NCI-H146 (cell line): Measurements from ENCODE around the gene COX7A2.
A peak's percentile ranks its signal among the peaks of the same experiment; 100 is the strongest.

Source experiments
- DNase-seq: peaks from one replicate; lab custom pipeline; 2025; lab: John Stamatoyannopoulos, UW

COX7A2 gene

GRCh38 chr6:75243333-75244062 is at the start of gene COX7A2:
Gene COX7A2, minus strand, starts transcription at chr6:75243801. Its CDS starts 67 bp downstream, at chr6:75243734.
- DNase-seq = peak; percentile 99

DNA sequence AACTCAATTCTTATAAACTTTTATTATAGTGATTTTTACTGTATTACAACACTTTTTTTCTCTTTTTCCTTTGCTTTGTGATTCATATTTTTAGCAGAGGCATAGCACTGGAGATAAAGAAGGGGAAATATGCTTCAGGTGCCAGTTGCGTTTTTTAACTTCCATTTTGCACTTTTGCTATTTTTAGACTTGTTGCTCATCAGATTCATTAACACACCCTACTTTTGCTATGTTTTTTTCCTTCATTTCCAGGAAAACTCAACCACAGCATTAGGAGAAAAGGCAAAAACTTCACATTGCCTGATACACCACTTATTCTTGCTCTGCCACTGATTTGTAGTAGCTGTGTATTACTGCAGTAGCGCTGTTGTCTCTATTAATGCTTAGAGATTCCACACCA is 49.0 kb upstream of the COX7A2 start:
- DNase-seq = no peak

- DNase-seq = no peak
These were observed 48.1 kb upstream of the COX7A2 start for GRCh38 chr6:75291744-75292143.

DNA sequence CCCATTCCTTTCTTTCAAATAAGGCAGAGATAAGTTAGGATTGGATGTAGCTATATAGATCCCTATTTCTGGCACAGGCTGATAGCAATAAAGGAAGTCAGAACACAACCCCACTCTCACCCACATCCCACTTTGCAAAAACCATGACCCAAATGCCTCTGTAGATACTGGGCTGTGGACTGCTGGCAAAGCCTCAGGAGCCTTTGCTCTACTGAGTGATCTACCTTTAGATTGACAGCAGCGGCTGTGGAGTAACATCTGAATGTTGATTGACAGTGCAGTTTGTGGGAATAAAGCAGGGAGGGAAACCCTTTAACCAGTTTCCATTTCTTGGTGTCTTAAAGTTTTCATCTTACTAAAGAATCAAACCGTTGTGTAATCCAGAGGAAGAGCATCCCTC is 47.7 kb upstream of the COX7A2 start:
- DNase-seq = no peak

DNA sequence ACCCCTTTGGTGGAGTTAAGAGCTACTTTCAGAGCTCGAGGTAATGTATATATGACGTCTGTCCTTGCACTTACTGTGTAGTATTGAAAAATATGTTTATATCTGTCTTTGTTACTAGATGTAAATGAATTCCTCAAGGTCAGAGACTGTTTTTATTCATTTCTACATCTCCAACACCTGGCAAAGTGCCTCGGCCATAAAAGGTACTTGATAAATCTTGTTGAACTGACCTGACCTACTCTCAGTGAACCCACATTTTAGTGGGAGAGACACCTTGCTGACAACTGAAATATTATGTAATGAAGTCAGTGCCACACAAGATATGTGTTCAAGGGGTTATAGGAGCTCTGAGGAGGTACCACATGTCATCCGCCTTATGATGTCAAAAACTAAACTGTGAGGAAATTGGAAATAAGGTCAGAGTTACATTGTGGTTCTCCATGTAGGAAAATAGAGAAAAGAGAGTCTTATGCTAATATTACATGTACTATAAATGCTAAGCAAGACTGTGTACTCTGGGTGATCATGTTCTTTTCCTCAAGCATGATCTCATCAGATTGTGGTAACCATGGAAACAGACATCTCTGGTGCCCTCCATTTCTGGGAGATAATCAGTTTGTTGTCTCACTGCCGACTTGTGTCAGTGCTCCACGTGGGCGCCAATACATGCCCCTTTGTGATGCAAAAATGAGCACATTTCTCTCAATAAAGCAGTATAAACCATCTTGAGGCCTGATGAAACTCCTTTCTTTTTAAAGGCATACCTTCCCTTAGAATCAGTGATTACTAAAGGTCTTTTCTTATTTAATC is 46.7 kb upstream of the COX7A2 start:
- peak; percentile 26 for DNase-seq

DNA sequence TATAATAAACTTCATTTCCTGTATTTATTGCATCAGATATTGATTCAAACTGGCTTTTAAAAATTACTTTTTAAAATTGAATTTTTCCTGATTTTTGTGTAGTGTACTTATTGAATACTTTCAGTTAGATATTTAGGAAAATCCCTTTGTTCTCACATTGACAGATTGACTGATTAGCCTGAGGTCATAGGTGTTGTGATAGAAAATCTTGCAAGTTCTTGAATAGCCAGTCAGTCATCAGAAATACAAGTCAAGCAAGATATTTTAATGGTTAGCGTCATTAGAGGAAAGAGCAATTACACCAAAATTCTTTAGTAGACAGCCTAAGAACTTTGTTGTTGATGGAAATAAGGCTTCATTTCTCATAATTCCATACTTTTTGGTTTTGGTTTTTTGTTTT is 44.4 kb upstream of the COX7A2 start:
- no peak for DNase-seq

DNA sequence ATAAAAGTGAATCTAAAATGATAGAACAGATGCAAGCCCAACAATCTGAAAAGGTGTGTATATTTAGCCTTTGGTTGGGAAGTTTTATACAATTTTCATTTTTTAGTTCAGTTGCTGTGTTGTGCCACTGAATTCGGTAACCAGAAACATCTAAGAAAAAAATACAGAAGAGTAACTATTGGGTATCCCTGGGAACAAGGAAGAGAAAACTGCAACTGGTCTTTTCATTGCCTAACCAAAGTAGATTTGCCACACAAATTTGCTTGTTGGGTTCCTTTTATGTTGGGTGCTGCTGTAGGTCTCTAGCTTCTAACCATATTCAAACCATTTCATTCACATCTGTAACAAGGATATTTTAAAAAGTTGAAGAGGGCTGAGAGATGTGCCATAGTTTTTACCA is 43.8 kb upstream of the COX7A2 start:
- no peak for DNase-seq

- no peak for DNase-seq
These were observed 43.4 kb upstream of the COX7A2 start for GRCh38 chr6:75286955-75287354.

GRCh38 chr6:75285283-75285639 is 41.7 kb upstream of the COX7A2 start:
- DNase-seq = no peak

GRCh38 chr6:75284632-75285282 is 41.2 kb upstream of the COX7A2 start, which contains the start of gene TMEM30A:
Gene TMEM30A, minus strand, starts transcription at chr6:75284792. Its CDS starts 154 bp downstream, at chr6:75284638.
- DNase-seq = peak; percentile 100

DNA sequence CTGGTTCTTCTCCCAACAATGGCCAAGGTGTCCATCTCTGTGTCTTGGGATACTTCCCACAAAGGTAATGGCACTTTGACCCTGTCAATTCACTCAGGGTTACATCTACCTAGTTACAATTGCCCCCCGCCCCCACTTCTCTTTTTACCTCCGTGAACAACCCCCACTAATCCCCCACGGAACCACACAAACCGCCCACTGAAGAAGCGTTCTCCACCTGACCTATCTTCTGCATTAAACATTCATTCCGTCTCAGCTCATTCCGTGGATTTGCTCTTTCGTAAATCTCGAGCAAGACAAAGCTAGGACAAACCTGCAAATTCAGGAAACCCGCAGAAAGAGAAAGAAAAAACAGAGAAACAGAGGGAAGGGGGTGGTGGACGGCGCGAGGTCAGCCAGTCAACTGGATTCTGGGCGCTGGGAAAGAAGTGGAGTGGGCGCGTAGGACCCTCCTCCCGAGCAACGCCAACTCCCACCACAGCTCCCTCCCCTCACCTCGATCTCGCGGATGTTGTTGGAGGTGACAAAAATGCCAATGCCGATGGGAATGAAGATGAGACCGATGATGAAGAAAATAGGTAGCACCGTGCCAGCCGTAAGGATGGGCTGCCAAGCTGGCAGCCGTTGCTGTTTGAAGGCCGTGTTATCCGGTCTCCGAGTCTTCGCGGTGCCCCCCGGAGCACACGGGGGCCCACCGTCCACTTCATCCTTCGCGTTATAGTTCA is 40.5 kb upstream of the COX7A2 start:
- DNase-seq = peak; percentile 66

- no peak for DNase-seq
These were observed 39.1 kb upstream of the COX7A2 start for GRCh38 chr6:75282706-75283105.

DNA sequence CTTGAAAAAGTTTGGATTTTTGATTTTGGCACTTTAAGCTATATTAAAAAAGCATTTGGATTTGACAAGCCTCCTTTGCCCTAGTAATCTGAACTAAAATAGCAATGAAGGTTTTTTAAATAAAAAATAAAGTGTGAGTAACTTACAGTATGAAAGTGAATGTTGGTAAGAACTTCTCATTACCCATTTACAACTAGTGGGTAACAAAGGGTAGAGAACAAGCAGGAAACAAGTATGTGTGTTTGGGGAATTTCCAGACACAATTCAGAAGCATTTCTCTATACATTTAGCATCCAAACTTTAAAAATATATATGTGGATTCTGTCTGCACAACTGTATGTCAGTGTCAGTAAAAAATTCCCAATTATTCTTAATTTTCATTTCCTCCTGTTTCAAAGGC is 38.1 kb upstream of the COX7A2 start:
- DNase-seq = no peak

GRCh38 chr6:75280131-75280855 is 36.7 kb upstream of the COX7A2 start:
- no peak for DNase-seq

DNA sequence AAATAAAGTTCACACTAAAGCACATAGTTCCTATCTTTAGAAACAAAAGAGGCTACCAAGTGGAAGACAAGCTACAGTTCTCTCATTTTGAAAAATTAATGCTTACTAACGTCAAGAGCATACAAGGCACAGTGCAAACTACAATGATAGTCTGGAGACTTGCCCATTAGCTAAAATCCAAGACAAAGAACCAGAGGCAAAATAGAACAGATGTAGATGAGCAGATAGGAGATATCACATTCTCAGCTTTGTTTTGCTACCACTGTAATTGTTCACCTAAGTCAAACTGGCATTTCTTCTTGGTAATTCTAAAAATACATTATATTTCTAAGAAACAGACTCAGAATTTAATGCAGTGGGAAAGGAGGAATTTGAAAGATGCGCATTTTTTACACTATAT is 35.8 kb upstream of the COX7A2 start:
- DNase-seq = no peak

GRCh38 chr6:75278474-75279077 is 35.0 kb upstream of the COX7A2 start:
- DNase-seq = no peak

GRCh38 chr6:75275067-75275466 is 31.5 kb upstream of the COX7A2 start:
- no peak for DNase-seq

DNA sequence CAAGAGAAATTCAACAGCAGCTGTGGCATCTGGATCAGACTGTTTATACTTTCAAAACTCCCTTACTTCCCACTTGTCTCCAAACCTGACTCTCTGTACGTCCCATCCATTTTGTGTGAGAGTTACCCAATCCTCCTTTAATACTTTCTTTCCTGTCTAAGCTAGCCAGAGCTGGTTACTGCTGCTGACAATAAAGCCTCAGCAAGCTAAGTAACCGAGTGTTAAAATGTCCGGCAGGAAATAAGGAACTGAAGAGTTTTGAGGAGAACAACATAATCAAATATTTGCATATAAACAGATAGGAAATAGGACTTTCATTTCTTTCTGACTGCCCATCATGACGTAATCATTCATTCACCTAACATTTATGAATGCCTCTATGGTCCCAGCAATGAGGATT is 29.4 kb upstream of the COX7A2 start:
- no peak for DNase-seq

- no peak for DNase-seq
These were observed 28.7 kb upstream of the COX7A2 start for GRCh38 chr6:75272145-75272840.

DNA sequence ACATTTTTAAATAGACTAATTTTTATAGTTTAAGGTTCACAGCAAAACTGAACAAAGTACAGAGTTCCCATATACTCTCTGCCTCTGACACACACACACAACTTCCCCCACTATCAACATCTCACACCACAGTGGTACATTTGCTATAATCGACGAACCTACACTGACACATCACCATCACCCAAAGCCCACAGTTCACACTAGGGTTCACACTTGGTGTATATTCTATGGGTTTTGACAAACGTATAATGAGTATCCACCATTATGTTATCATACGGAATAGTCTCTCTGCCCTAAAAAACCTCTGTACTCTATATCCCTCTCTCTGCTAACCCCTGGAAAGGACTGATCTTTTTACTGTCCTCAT is 25.4 kb upstream of the COX7A2 start:
- DNase-seq = no peak
